Amniotic epithelial cell (primary cell): Measurements from ENCODE around the gene MPST.

Experiments used
- DNase-seq: peaks from one replicate; pipeline ENCODE4 v3.0.0-alpha.2; 2010; ENCODE audit warnings: low read depth

The MPST gene

DNA sequence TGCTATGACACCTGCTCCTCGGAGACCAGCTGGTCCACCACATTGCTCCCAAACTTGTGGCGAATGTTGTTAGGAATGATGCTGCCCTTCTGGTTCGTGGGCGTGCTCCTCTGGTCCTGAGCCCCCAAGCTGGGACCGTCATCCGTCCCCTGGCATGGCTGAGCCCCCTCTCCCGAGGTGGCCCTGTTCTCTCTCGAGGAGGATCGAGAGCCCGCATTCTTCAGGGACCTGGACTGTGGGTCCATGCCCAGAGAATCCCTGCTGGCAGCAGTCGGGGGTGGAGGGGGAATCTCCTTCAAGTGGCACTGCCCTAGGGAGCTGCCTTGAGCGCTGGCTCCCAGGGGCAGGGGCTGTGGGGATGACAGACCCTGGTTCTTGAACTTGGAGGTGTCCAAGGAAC, 17.7 kb upstream of the MPST start:
- DNase-seq = no peak

DNA sequence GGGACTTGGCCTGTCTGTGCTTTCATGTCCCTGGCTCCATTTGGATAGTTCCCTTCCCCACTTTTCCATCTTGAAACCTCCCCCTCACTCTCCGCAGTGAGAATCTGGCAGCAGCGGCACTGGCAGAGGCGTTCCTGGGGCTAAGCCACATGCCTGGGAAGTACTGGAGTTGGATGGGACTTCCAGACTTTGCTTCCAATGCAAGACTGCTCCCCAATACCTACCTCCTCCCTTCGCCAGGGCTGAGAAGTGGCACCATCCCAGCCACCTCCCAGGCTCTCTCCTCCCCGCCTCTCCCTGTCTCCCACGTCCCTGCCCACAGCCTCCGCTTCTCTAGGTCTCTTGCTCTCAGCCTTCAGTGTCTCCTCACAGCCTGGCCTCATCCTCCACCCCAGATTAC, 16.9 kb upstream of the MPST start:
- DNase-seq = no peak

DNA sequence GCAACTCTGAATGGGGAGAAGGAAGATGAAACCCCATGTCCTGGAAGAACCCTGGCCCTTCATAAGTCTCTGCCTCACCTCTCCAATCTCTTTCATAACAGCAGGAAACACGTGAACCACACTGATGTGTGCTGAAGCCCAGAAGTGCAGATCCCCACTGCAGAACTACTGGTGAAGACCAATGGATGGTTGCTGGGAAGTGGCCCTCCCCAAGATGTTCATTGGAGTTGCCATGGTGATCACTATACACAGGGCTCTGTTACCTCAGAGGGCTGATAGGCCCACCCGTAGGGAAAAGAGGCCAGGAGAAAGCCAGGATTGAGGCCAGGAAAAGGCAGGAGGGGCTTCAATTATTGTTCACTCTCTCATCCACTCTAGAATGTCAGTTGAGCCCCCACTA, 11.9 kb upstream of the MPST start:
- no peak for DNase-seq

DNA sequence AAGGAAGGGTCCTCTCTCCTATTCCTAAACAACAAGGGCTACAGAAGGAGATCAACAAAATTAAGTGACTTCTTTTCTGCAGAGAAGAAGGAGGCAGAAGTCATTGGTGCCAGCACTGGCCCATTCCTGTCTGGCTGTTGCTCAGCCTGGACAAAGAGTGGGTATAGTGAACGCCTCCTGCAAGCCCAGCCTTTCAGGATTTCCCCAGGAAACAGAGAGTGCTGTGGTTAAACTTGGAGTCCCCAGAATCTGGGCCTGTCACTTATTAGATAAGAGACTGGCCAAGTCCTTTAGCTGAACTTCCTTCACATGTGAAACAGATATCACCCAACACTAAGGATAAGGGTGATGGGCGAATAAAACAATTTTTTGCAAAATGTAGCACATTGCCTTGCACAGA, 11.2 kb upstream of the MPST start:
- DNase-seq = no peak

DNA sequence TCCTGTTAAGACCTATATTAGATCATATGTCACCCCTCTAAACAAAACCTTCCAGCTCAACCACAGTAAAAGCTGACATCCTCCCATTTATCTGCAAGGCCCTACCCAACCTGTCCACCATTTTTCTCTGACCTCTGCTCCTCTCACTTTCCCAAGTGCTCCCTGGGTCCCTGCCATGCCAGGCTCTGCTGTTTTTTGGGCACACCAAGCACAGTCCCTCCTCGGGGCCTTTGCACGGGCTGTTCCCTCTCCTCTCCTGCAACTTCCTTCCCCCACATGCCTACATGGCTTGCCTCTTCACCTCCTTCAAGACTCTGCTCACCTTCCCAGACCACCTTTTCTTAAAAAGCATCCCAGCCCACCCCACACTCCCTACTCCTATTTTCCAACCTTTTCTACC, 10.1 kb upstream of the MPST start:
- DNase-seq = no peak

DNA sequence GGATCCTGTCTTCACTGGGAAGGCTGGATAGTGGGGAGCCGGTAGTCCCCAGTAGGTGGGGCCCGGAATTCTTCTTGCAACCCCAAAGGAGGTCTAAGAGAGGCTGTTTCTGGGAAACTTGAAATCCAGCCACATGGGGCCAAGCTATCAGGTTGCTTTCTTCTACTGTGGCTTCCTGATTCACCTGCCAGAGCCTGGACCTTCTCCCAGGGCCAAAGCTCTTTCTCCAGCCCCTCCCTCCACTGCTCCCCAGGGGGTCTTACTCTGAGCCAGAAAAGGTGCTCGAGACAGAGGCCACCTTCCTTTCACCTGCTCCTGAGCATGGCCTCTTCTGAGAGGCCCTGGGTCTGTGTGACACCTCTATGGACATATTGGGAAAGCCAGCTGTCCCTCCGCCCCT, 9.4 kb upstream of the MPST start:
- no peak for DNase-seq

DNA sequence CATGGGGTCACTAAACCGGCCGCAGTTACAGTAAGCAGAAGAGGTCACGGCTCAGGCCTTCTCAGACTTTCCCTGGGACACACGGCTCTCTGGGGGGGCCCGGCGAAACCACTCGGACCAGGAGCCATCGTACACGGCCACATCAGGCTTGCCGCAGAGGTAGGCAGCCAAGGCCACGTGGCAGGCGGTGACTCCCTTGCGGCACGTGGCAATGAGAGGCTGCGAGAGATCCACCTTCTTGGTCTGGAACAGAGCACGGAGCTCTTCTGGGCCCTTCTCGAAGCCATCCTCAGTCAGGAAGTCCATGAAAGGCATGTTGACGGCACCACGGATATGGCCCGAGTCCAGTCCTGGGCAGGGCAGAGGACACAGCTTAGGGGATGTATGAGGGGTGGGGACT, 8.6 kb upstream of the MPST start:
- no peak for DNase-seq

DNA sequence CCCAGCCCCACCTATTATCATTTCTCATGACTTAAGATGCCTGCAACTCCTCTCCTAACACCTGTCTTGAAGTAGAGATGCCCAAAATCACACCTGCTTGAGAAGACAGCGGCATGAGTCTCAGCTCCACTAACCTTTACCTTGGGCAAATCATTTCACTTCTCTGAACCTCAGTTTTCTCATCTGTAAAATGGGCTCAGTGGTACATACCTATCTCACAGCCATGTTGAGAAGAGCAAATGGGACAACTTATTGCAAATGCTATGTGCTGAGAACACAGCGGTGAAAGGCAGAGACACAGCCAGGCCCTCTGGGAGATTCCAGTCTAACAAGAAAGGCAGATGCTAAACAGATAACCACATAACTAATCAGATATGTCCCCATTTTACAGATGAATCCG, 8.1 kb upstream of the MPST start:
- no peak for DNase-seq

DNA sequence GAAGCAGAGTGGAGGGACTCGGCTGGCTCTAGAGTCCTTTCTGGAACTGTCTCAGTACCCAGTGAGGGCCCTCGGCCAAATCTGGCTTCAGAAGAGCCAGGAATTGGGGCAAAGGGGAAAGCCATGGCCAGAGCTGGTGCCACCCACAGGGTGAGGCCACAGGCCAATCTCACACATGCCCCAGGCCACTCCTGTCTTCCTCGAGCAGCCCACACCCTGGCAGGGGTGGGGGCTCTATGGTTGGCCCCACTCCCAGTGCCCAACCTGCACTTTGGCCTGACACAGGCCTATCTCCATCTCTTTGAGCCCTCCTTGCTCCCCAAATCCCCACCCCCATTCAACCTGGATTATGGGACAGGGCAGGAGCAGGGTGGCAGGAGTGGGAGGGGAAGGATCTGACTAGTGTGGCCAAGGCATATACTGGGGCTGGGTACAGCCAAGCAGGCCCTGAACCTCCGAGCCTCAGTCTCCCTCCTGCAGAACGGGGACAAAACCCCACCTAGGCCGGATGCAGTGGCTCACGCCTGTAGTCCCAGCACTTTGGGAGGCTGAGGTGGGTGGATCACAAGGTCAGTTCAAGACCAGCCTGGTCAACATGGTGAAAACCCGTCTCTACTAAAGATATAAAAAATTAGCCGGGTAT, 7.2 kb upstream of the MPST start:
- DNase-seq = no peak

DNA sequence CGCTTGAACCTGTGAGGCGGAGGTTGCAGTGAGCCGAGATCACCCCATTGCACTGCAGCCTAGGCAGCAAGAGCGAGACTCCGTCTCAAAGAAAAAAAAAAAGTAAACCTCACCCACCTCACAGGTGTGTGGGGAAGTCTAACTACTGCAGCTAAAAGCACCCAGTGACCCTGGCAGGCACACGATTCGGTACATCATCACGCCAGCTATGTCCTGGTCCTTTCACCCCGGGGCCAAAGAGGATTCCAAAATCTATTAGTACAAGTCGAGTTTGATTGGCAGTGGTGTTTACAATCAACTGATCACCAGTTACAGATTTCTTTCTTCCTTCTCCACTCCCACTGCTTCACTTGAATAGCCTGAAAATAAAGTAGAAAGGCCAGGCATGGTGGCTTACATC, 6.6 kb upstream of the MPST start:
- no peak for DNase-seq

DNA sequence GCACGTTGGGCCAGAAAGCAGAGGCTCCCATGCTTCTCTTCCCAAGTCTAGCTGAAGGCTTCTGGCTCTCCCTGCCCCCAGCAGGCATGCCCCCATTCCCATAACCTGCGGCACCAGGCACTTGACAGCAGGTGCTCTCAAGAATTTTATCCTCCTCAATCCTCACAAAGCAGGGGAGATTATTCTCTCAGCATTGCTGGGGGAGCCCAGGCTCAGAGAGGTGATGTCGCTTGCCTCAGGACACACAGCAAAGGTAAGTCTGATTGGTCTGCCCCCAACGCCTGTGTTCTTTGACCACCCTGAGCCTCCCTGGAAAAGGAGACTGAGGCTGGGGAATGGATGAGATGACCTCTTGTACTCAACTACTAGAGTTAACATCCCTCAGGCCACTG, 5.1 kb upstream of the MPST start:
- DNase-seq = no peak

DNA sequence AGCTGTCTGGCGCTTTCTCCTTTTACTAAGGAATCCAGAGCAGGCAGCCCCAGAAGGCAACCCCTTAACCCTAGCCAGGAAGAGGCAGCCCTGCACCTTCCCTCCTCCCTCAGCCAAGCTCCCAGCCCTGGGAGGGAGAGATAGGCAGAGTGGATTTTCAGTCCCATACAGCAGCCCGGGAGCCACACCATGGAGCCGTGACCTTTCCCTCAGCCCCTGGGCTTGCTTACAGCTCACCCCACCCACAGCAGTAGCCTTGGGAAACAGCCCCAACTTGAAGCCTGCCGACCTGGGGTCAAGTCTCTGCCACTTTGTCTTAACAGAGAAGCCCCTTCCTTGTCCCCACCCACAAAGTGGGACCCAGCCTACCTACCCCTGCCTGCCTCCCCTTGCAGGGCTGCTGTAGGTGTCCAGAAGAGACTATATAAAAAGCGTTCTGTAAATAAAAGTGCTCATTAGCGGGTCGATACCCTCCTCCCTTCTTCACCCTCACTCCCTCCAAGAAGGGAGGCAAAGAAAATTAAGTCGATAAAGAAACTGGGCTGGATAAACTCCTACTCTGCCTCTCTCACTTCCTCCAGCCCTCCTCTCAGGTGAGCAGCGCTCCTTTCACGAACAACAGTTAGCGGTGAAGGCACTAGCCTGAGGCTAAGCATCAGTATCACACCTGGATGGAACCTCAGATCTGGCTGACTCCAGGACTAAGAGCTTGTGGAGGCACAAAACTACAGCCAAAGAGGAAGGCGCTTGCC, 4.5 kb upstream of the MPST start:
- DNase-seq = no peak

DNA sequence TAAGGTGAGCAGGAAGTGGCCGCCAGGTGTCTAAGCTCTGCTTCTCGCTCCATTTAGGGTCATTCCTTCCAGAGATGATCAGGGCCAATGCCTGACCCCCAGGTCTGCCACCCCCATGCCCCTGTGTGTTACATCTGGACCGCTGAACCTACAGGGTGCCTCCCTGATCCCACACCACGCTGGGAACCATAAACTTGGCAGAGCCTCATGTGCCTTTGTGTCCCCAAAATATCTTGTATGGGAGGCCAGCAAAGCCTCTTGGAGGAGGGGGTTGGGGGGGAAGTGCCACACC, 4.0 kb upstream of the MPST start:
- DNase-seq = no peak

DNA sequence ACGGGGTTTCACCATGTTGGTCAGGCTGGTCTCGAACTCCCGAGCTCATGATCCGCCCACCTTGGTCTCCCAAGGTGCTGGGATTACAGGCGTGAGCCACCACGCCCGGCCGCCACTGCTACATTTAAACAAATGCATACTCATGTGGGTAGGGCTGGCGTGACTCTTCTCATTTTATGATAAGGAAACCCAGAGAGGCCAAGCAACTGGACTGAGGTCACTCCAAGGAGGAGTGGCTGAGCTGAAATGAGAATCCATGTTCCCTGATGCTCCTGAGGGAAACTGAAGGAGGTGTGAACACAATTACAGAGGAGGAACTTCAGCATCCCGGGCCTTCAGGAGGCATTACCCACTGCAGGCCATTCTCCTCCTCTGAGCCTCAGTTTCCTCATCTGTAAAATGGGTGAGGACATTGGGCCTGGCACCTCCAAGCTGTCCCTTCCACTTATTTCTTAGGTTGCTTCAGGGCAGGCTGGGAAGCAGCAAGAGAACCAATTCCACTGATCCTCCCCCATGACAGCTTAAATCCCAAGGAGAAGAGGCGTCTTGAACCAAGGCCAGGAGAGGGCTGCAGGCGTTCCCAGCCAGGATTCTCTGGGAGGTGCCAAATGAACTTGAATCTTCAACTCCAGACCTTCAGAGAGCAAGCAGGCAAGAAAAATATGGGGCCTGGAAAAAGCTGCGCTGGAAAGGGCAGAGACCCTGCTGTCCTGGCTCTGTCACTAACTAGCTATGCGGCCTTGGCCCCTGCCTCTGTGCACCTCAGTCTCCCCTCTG, 3.2 kb upstream of the MPST start:
- DNase-seq = peak; percentile 54

DNA sequence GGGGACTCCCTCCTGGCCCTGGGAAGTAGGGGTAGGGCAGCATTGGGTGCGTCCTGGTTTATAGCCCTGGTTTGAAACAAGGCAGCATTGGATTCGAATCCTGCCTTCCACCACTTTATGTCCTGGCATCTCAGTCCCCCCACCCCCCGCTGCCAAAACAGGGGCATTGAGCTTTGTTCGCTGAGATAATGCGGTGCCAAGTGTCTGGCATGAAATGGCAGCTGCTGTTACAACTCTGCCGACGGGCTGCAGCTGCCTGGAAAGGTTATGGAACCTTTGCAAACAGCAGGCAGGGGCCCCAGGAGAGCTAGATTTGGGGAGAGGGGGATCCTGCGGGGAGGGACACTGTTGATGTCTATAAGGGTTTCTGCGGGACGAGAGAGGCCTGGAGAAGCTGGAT, 2.2 kb upstream of the MPST start:
- no peak for DNase-seq

DNA sequence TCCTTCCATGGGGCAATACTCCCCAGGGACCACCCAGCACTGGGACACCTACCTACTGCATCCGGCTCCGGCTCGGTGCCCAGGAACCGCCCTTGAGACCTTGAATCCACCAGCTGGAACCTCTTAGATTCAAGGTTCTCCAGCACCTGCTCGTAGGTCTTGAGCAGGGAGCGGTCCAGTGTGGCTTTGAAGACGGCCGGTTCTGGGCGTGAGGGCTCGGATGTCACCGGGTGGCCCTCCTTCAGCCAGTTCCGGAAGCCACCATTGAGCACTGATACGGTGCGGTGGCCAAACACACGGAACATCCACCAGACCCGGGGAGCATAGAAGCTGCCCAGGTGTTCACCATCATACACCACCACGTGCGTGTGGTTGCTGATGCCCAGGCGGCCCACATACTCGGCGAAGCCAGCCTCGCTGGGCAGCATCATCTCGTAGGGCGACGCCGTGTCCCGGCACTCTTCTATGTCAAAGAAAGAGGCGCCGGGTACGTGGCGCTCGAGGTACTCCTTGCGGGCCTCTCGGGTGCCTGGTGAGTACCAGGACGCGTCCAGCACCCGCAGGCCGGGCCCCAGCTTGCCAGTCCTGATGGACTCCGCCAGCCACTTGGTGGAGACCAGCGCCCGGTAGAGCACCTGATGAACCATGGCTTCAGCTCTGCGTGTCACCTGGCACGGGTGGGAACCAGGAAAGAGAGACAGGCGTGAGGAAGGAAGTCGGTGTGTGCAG, 1.3 kb upstream of the MPST start:
- DNase-seq = no peak

DNA sequence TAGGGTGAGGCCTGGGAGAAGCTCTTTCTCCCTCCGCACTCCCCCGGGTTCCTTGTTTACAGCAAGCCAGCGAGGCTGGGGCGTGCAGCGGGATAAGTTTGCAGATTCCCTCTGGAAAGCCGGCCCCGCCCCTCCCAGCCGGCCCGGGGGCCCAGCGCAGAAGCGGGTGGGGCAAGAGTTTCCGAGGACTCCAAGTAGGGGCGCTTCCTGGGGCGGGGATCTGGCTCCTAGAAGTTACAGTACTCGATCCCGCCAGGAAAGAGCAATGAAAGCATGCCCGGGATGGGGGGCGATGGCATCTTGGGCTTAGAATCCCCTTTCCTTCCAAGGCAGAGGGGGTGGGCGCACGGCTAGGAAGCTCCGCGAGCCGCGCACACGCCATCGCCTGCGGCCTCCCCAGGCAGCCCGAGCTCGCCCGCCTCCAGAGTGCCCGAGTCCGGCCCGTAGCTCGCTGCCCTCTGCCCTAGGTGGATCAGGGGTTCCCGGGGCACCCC, 680 bp upstream of the MPST start:
- peak; percentile 71 for DNase-seq

DNA sequence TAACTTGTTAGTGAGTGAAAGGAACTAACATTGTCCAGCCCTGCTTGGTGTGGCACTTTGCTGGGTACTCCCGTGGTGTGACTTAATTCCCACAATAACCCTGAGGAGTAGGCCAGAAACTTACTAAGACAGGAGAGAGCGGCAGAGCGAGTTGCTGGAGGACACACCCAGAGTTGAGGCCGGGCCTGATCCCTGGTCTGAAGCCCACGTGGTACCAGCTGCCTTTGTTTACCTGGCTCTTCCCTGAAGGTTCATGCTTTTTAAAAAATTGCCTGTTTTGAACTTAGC, 594 bp downstream of the MPST start:
- DNase-seq = peak; percentile 60

DNA sequence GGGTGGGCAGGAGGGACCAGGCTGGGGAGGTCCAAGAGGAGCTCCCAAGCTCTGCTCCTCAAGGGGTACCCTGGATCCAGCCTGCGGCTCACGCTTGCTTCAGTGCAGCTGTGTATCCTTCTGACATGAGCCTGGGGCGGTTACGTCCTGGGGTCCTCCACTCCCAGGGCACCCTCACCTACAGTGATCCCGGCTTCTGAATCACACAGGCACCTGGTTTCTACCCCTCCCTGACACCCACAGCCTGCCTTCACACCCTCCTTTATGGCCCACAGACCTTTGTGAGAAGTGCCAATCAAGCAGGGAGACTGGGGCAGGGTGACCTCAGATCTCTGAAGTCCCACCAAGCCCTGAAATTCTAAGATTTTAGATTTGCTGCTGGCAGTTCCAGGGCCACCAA, 1.5 kb downstream of the MPST start:
- DNase-seq = no peak

DNA sequence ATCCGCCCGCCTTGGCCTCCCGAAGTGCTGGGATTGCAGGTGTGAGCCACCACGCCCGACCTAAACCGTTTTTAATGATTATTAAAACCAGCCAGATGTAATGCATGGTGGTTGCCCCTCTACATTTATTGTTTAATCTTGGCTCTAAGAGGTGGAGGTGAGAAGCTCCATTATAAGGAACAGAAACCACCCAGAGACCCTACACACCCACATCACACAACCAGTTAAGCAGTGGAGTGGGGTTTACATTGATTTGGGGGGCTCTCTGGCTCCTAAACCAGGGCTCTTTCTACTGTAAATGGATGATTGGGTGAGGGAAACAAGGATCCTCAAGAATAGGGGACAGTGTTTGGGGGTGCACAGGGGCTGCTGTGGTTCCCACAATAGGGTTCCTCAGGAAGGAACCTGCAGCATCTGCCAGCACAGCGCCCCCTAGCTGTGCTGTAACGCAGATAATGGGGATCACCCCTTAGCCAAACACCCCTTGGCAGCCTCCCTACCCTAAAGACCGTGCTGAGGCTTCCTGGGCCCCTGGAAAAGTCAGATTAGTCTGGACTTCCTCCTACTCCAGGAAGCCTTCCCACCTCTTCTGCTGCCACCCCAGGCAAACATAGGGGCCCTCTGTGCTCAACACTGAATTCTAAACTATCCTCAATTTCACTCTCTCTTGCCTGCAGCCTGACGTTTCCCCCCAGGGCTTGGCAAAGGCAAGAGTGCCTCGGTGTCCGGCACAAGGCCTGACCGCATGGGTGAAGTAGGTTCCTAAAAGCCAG, 2.4 kb downstream of the MPST start:
- DNase-seq = peak; percentile 29

DNA sequence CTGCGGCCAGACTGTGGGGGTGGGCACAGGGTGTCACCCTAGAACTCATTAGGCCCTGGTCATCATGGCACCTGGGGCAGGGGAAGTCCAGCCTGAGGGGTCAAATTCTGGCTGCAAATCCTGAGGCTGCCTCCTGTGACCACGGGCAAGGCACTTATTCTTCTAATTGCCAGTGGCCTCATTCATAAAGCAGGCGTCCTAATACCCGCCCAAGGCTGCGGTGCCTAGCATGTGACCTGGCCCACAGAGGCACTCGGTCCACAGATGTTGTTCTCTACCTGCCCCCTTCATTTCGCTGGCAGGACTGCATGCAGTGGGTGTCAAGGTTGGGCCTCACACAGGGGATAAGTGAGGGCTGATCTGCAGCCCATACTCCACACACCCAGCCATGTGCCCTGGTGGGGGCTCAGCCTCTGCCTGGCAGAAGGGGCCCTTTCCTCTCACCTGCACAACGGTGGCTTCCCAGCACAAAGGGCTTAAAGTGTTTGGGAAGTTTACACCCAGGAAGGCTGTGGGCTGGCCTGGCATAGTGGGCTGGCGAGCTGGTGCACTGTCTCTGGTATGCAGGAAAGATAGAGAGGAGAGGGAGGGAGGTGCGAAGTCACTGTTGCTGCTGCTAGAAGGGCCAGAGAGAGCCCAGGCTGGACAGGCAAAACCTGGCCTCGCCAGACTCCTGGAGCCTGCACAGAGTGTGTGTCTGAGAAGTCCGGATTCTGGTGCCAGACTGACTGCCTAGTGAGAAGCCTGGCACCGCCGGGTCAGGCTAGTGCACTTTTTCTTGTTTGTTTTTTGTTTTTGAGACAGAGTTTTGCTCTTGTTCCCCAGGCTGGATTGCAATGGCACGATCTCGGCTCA, 3.2 kb downstream of the MPST start:
- DNase-seq = no peak
